Breast epithelium (tissue), 3 donors: ENCODE data around the gene TMCC3.

Source experiments
- POLR2AphosphoS5 ChIP-seq, 3 donors: sonication (generic); formaldehyde crosslinking; IDR thresholded peaks; one replicate each; pipeline ENCODE4 v1.6.1; 2017; ENCODE audit warnings: antibody characterized with exemption in 3 of 3
- TF ChIP-seq, protein P1 (sequence below), 3 donors: fragments of 450-650 bp; IDR thresholded peaks; one replicate each; pipeline ENCODE4 v1.5.1; 2016 to 2017; ENCODE audit warnings: antibody characterized with exemption in 3 of 3, mild to moderate bottlenecking in 3 of 3, moderate library complexity in 3 of 3

- TF ChIP-seq, protein P1, sequence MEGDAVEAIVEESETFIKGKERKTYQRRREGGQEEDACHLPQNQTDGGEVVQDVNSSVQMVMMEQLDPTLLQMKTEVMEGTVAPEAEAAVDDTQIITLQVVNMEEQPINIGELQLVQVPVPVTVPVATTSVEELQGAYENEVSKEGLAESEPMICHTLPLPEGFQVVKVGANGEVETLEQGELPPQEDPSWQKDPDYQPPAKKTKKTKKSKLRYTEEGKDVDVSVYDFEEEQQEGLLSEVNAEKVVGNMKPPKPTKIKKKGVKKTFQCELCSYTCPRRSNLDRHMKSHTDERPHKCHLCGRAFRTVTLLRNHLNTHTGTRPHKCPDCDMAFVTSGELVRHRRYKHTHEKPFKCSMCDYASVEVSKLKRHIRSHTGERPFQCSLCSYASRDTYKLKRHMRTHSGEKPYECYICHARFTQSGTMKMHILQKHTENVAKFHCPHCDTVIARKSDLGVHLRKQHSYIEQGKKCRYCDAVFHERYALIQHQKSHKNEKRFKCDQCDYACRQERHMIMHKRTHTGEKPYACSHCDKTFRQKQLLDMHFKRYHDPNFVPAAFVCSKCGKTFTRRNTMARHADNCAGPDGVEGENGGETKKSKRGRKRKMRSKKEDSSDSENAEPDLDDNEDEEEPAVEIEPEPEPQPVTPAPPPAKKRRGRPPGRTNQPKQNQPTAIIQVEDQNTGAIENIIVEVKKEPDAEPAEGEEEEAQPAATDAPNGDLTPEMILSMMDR (IDR thresholded peaks at IDR 0.05), result no peak
- TF ChIP-seq POLR2AphosphoS5 (IDR thresholded peaks at IDR 0.05), result no peak
Observed at GRCh38 chr12:94689646-94690036, 39.3 kb upstream of the TMCC3 start.
